Thyroid gland (tissue), 4 donors: ENCODE measurements around the gene CCNK. TPM values are rescaled to one million over a fixed set of nuclear protein-coding genes. Genes with fewer than 3 reads are reported as not detected.
A peak's percentile ranks its signal among the peaks of the same experiment; 100 is the strongest.

Experiments
- DNase-seq, 2 donors: peaks; one replicate each; pipeline ENCODE4 v3.0.0-alpha.2; 2019
- H3K27ac ChIP-seq, 3 donors: fragments of 200-600 bp; sonication (generic); 1 replicate in 2 of 3; 2 replicates in 1 of 3; pipeline ENCODE4 v1.5.1; 2016 to 2019; ENCODE audit warnings: mild to moderate bottlenecking in 1 of 3, moderate library complexity in 1 of 3
- H3K27me3 ChIP-seq: fragments of 200-600 bp; sonication (generic); one replicate; pipeline ENCODE4 v1.5.1; 2019
- H3K36me3 ChIP-seq, 2 donors: fragments of 200-600 bp; sonication (generic); one replicate each; pipeline ENCODE4 v1.5.1; 2016 to 2019
- H3K4me1 ChIP-seq, 2 donors: fragments of 200-600 bp; sonication (generic); one replicate each; pipeline ENCODE4 v1.5.1; 2017 to 2019
- H3K4me3 ChIP-seq, 3 donors: fragments of 200-600 bp; sonication (generic); replicated peaks in 1 of 3; 1 replicate in 2 of 3; 2 replicates in 1 of 3; pipeline ENCODE4 v1.5.1; 2016; ENCODE audit warnings: mild to moderate bottlenecking in 1 of 3
- H3K9me3 ChIP-seq: fragments of 200-600 bp; sonication (generic); one replicate; pipeline ENCODE4 v1.5.1; 2017
- CTCF ChIP-seq, 6 experiments: fragments of 200-600 bp in 3 of 6; fragments of 450-650 bp in 3 of 6; sonication (generic) in 3 of 6; IDR thresholded peaks; one replicate each; pipeline ENCODE4 v1.5.1; 2016 to 2019; ENCODE audit warnings: antibody characterized with exemption in 6 of 6, mild to moderate bottlenecking in 2 of 6, inconsistent platforms in 1 of 6, moderate library complexity in 1 of 6
- POLR2A ChIP-seq, 2 donors: fragments of 450-650 bp; IDR thresholded peaks; one replicate each; pipeline ENCODE4 v1.6.1; 2017; ENCODE audit warnings: antibody characterized with exemption in 2 of 2, mild to moderate bottlenecking in 2 of 2, moderate library complexity in 1 of 2
- WGBS, 2 donors: methylation state at CpG; one replicate each; pipeline ENCODE4 v1.1.5; 2017; 5-methylcytosine and 5-hydroxymethylcytosine counted together
- intact Hi-C: fragments of 100-400 bp; cut with DNase I; formaldehyde crosslinking; loops from one replicate; pipeline ENCODE4 v1.15.1; 2023
- total RNA-seq, 4 donors: library from RNA; depleted of rRNA; stranded (reverse); fragments of >200 nt; gene quantifications; one replicate each; pipeline ENCODE4 v1.2.3, GENCODE V29; 2016

The CCNK gene
- total RNA-seq, 4 donors from 2014 or later = 14.4 to 36.9 (median 24.4) TPM

GRCh38 chr14:99545586-99545985, 64.4 kb downstream of the CCNK start:
- DNase-seq = no peak
- no peak overlapping the region for H3K27ac ChIP-seq
- TF ChIP-seq POLR2A (IDR thresholded peaks at IDR 0.05) (no peak), CTCF (IDR thresholded peaks at IDR 0.05) (no peak)
- WGBS, 2 donors = 44 to 76% methylated on average over 2 to 6 of the region's 6 CpGs
- H3K9me3 ChIP-seq = no peaks in the 10 kb centered on the region
- no peaks in the 10 kb centered on the region for H3K36me3 ChIP-seq
- peaks cover 7 to 36% of the 10 kb centered on the region in 2 donors for H3K4me1 ChIP-seq
- no peaks in the 10 kb centered on the region for H3K27me3 ChIP-seq
- H3K4me3 ChIP-seq = no peak overlapping the region
- intact Hi-C loops = no loop called here

- Histone ChIP-seq H3K27me3 (no peaks in the 10 kb centered on the region), H3K4me3 (no peak overlapping the region), H3K36me3 (no peaks in the 10 kb centered on the region), H3K9me3 (no peaks in the 10 kb centered on the region), H3K4me1 (peaks cover 6 to 28% of the 10 kb centered on the region in 2 donors), H3K27ac (no peak overlapping the region)
- no peak for TF ChIP-seq CTCF (IDR thresholded peaks at IDR 0.05)
- TF ChIP-seq POLR2A (IDR thresholded peaks at IDR 0.05) = no peak
- peak in 1 of 2 donors; percentile 50 for DNase-seq
- WGBS, 2 donors = 34 to 35% methylated on average over 13 of the region's 13 CpGs
- intact Hi-C loops = no loop called here
Observed at GRCh38 chr14:99546234-99546879, 65.1 kb downstream of the CCNK start.

GRCh38 chr14:99548255-99548654, 67.0 kb downstream of the CCNK start:
- peak in 1 of 2 donors; percentile 57 for DNase-seq
- TF ChIP-seq CTCF (IDR thresholded peaks at IDR 0.05) = no peak

GRCh38 chr14:99548871-99549515, 67.8 kb downstream of the CCNK start:
- intact Hi-C loops = no loop called here
- TF ChIP-seq POLR2A (IDR thresholded peaks at IDR 0.05) = no peak
- H3K4me1 ChIP-seq = peaks cover 11 to 42% of the 10 kb centered on the region in 2 donors

More at GRCh38 chr14:99548255-99548654, 67.0 kb downstream of the CCNK start:
- Histone ChIP-seq H3K27ac (no peak overlapping the region), H3K4me3 (no peak overlapping the region), H3K4me1 (peaks cover 11 to 37% of the 10 kb centered on the region in 2 donors), H3K36me3 (no peaks in the 10 kb centered on the region), H3K9me3 (no peaks in the 10 kb centered on the region), H3K27me3 (no peaks in the 10 kb centered on the region)
- WGBS, 2 donors = 55 to 79% methylated on average over 18 of the region's 18 CpGs
- intact Hi-C loops = no loop called here

GRCh38 chr14:99549684-99550083, 68.5 kb downstream of the CCNK start:
- no peak overlapping the region for H3K27ac ChIP-seq
- peaks cover 16 to 47% of the 10 kb centered on the region in 2 donors for H3K4me1 ChIP-seq
- no peak overlapping the region for H3K4me3 ChIP-seq
- no peaks in the 10 kb centered on the region for H3K27me3 ChIP-seq
- 46 to 58% methylated on average over 9 to 10 of the region's 10 CpGs for WGBS, 2 donors
- no peak for DNase-seq
- TF ChIP-seq CTCF (IDR thresholded peaks at IDR 0.05) = no peak
- no peak for TF ChIP-seq POLR2A (IDR thresholded peaks at IDR 0.05)
- intact Hi-C loops = no loop called here
- H3K9me3 ChIP-seq = no peaks in the 10 kb centered on the region
- H3K36me3 ChIP-seq = no peaks in the 10 kb centered on the region

More at GRCh38 chr14:99548871-99549515, 67.8 kb downstream of the CCNK start:
- Histone ChIP-seq H3K9me3 (no peaks in the 10 kb centered on the region), H3K27me3 (no peaks in the 10 kb centered on the region), H3K27ac (no peak overlapping the region), H3K36me3 (no peaks in the 10 kb centered on the region), H3K4me3 (no peak overlapping the region)
- DNase-seq = no peak
- WGBS, 2 donors = 80% methylated on average over 10 of the region's 10 CpGs
